PFSK-1 (cell line): Measurements from ENCODE around the gene BASP1.

Experiments
- POLR2AphosphoS5 ChIP-seq: IDR thresholded peaks from 2 replicates; pipeline ENCODE4 v1.6.1; 2012; ENCODE audit warnings: low read depth, mild to moderate bottlenecking, control low read depth, low read length, moderate library complexity
- SIN3A ChIP-seq: IDR thresholded peaks from 2 replicates; pipeline ENCODE4 v1.6.1; 2012; ENCODE audit warnings: mild to moderate bottlenecking, low read length, moderate library complexity, borderline replicate concordance; ENCODE audit not compliant: insufficient read depth

DNA sequence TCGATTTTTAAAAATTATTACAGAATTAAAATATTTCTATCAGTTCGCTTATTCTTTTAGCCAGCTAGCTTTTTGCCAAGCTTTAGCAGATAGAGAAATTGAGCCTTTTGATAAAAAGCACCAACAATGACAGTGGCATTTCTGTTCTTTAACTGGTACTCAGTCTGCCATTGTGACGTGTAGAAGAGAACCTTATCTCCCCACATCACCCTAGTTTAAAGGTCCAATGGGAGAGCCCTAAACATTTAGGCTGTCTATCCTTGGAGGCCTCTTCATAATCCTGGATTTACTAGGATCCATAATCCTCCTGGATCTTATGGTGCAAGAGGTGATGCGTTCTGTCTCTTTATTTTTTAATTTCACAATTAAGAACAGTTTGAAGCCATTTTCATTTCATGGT is 3.0 kb downstream of the BASP1 start:
- TF ChIP-seq POLR2AphosphoS5 (no peak), SIN3A (no peak)
